GM19025 (cell line): ENCODE results near the gene SPPL2C.

ENCODE experiments used
- ATAC-seq: cut with Tn5 transposase; IDR thresholded peaks from one replicate; pipeline ENCODE4 v1.9.1; 2021; ENCODE audit warnings: mild to moderate bottlenecking, low read depth, moderate library complexity; ENCODE audit not compliant: unreplicated experiment

SPPL2C gene

DNA sequence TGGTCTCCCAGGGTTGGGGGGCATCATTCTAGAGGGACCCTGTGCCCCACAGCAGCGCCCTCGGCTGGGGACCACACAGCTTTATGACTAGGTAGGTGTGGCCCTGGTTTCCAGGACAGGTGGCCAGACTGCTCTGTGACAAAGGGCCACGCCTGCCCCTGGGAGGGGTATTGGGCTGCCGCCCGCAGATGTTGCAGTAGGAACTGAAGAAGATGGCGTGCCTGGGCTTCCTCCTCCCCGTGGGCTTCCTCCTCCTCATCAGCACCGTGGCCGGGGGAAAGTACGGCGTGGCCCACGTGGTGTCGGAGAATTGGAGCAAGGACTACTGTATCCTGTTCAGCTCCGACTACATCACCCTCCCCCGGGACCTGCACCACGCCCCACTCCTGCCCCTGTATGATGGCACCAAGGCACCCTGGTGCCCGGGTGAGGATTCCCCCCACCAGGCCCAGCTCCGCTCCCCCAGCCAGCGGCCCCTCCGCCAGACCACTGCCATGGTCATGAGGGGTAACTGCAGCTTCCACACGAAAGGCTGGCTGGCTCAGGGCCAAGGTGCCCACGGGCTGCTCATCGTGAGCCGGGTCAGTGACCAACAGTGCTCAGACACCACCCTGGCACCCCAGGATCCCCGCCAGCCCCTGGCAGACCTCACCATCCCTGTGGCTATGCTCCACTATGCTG is at the start of gene SPPL2C:
SPPL2C (plus strand) TSS at position 187 of the 681 bp plus-strand sequence; CDS start at position 213, 26 bp downstream.
- no peak for ATAC-seq

DNA sequence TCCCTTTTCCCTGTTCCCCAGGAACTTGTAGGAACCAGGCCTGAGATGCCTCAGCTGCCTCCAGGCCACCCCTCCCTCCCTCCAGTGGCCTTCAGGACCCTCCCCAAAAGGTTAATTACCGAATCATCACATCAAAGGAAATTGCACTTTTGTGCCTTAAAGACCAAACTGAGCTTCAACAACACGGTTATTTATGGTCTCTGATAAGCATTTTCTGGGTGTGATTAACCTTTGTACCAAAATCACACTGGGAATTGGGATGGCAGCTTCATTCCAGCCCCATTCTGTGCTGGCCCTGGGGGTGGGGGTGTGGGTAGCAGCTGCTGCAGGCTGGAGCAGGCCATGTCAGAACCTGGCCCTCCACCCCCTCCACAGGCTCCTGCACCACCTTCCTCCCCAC is 43.9 kb upstream of the SPPL2C start:
- no peak for ATAC-seq

DNA sequence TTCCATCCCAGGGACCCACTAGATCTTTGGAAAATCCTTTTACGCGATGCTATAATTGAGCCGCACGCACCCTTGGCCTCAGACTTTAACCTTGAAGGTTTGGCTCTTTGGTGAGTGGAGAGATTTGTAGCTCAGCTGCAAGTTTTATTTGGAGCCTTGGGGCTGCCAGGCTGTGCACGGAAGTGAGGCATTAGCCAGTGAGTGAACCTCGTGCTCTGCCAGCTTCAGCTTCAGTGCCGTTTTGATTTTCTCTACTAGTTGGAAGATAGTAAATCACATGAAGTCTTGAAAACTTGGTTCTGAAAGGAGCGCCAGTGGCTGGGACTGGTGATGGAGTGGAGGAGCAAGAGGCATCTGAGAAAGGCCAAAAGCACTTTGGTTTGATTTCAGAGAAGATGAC is 43.3 kb upstream of the SPPL2C start:
- no peak for ATAC-seq

DNA sequence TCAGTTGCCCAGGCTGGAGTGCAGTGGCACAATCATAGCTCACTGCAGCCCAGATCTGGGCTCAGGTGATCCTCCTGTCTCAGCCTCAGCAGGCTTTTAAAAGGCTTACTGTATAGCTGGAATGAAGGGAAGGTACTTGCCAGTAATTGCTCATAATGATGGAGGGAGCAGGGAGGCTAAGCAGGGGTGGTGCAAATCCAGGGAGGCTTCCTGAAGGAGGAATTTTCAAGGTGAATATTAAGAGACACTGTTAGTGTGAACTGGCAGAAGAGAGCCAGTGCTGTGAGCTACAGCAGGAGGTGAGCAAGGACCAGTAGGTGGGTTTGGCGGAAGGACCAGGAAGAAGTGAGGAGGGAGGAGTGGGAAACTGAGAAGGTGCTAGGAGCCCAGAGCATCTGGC is 35.8 kb upstream of the SPPL2C start:
- ATAC-seq, result no peak

DNA sequence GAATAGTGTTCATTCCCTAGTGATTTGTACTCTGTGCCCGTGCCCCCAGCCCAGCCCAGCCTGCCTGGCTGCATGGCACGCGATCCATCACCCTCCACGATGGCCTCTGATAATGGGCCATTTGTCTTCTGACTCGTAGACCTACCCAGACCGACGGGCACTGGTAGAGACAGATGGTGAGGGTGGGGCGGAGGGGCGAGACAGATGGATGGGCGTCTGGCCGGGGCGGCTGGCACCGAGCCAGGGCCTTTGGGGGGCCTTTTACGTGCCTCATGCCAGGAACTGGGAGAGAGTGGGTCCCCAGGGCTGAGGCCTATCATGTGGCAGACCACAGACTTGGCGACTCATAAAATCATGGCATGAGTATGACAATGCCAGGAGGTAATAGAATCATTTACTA is 35.2 kb upstream of the SPPL2C start:
- ATAC-seq, result no peak

GRCh38 chr17:45812102-45812501 is 32.6 kb upstream of the SPPL2C start:
- ATAC-seq, result no peak

DNA sequence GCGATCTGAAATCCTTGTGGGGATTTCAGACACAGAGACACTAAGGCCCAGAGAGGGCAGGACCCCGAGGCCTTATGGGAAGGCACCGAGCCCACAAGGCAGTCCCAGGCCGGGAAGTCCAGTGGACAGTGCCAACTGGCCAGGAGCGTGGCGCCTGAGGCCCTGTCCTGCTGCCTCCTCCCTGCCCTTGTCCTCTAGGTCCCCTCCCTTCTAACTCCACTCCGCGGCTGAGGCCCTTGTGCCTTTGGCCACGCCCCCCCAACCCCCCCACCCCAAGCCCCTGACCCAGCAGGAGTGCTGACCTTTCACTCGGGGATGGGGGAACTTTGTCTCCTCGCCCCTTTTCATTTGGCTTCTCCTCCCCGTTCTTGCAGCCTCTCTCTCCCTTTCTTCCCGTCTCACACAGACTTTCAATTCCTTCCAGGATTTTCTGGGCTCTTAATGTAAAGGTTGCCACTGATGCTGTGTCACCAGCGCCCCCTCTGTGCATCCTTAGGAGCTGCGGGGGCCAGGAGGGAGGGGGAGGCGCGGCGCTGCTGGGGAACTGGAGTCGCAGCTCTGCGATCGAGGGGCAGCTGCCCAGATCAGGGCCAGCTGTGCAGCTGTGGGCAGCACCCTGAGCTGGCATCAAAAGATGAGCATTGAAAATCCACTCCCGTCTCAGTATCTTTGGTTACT is 31.5 kb upstream of the SPPL2C start:
- ATAC-seq, result no peak

DNA sequence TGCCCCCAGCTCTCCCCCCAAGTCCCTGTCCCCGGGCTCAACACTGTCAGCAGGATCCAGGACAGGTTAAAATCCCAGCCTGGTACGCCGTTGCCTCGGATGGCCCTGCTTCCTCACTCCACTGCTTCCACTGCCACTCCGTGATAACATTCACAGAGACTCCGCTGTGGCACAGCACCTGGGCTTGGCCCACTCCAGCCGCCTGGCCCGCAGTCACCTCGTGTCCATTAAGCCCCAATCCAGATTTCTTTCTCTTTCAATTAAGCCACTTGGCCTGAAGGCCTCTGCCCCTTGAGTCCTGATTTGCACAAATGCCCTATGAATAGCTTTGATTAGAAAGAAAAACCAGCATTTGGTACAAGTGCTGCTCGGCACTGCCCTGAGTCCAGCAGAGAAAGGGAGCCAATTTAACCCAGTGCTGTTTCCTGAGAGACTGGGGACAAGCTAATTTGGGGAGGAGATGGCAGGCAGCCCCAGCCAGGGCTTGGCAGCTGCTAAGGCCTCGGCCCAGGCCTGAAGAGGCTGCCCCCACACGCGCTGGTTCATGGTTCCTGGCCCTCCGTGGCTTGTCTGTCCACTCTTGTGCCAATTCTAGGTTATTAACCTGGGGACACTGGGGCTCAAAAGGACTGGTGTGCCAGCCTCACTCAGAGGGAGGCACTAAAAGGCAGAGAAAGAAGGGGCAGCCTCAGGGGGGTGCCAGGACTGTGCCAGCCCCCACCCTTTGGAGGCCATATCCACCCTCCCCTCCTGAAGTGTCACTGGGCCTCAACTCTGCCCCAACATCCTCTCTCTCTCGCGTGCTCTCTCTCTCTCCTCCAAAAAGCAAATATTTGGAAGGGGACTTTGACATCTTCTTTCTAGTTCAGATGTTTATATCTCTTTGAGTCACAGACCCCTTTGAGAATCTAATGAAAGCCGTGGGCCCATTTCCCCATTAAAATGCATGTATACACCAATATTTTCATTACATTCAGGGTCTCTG is 29.8 kb upstream of the SPPL2C start:
- ATAC-seq, result no peak

DNA sequence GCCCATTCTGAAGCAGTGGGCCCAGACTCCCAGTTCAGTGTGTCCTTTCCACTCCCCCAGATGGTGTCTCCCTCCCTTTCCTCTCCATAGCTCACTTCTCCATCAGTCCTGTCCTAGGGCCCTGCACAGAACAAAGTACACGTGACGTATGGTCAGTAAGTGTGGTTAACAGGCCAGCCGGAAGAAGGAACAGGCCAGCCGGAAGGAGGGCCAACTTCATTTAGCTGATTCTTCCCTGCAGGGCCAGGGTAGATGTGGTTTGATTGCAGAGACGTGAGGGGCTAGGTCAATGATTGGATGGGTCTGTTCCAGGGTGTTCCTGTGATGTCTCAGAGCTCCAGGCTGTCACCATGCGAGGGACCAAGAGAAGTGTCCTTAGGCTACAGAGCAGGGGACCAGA is 28.9 kb upstream of the SPPL2C start:
- ATAC-seq, result no peak

DNA sequence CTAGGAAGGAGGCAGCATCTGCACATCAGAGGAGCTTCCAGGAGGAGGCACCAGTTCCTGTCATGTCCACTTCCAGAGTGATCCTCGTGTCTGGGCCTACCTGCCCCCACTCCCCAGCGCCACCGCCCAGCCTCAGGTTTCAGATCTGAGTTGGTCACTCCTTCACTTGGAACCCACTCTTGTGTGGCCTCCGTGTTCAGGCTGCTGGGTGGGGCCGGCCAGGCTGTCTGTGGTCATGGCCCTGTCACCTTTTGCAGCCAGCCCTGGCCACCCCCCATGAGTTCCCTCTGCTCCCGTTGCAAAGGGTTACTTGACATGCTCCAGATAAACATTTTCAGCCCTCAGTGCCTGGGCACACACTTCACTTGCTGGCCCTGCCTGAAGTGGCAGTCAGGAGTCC is 26.6 kb upstream of the SPPL2C start:
- ATAC-seq, result no peak

GRCh38 chr17:45818699-45819098 is 26.0 kb upstream of the SPPL2C start:
- ATAC-seq, result no peak

DNA sequence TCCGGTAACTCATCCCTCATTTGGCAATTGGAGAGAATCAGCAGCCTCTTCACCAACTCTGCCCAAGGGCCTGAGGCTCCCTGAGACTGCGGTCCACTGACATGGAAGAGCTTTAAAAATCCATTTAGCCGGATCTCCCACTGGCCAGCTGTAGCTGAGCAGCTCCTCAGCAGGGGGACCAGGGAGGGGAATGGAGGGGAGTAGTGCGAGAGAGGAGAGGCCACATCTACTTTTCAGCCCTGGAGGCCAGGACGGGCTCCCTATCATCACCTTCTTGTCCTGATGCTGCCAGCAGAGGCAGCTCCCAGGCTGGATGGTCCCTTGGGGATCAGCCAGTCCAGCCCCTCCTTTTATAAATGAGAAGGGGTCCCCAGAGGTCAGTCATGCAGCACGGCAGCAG is 25.0 kb upstream of the SPPL2C start:
- no peak for ATAC-seq

- no peak for ATAC-seq
Measured at GRCh38 chr17:45820052-45820780, 24.5 kb upstream of the SPPL2C start.

DNA sequence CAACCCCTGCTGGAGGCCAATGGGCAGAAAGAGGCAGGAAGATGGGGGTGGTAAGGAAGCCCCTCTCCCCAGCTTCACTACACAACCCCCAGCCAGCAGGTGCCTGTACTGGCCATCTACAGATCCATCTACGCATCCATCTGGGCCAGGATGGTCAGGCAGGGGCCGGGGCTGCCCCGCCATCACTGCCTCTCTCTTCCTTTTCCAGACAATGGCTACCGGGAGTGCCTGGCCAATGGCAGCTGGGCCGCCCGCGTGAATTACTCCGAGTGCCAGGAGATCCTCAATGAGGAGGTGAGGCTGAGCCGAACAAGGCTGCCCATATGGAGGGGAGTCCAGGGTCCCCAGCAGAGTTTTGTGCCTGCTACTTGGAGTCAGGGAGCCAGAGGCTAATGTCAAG is 23.5 kb upstream of the SPPL2C start:
- ATAC-seq, result no peak

DNA sequence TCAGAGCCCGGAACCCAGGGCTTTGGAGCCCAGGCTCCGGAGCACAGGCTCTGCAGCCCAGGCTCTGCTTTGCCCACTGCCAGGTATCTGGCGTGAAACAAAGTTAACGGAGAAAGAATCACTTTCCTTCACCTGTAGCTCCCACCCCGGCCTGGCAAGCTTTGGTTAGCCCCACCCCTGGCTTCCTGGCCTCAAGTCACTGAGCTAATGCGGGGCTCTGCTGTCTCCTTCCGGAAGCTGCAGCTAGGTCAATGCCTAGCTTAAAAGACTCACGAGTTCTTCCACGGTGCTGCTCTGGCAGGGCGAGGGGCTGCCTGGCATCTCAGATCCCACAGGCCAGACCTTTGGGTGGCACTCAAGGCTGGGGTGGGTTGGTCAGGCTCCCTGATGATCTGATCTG is 21.1 kb upstream of the SPPL2C start:
- no peak for ATAC-seq

DNA sequence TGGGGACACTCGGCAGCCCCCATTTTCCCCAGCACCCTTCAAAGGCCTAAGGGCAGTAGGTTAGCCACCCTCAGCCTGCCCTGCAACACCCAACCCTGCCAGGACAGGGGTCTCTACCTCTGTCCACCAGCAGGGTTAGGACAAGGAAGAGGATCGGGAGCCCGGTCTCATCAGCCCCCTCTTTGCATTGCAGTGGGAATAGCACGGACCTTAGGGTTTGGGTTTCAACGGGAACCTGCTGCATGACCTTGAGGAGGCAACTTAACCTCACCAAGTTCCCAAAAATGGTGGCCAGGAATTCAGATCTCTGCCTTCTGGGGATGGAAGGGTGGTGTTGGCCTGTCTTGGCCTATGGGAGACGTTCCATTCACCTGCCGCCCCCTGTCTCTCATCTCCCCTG is 20.2 kb upstream of the SPPL2C start:
- ATAC-seq, result no peak

DNA sequence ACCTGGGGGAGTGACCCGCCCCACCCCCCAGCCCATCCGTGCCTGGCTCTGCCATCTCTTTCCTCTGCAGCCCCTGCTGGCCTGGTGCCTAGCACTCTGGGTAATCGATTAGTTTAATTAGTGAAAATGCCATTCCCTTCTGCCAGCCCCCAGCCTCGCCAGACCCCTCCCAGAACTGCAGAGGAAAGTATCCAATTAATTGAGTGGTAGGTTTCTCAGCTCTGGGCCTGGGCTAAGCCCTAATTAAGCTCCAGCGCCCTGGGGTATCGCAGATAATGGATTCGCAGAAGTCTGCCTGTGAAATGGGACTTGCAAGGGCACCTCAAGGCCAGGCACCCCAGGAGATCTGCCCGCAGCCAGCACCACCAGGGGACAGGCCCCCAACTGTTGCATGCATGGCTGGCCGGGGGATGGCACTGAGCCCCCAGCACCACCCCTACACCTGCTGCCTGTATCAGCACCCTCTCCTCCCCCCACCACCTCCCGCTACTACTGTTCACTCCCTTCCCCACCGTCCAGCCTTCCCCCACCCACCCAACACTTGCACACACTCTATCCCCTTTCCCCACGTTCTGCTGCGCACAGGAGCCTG is 19.7 kb upstream of the SPPL2C start:
- no peak for ATAC-seq

DNA sequence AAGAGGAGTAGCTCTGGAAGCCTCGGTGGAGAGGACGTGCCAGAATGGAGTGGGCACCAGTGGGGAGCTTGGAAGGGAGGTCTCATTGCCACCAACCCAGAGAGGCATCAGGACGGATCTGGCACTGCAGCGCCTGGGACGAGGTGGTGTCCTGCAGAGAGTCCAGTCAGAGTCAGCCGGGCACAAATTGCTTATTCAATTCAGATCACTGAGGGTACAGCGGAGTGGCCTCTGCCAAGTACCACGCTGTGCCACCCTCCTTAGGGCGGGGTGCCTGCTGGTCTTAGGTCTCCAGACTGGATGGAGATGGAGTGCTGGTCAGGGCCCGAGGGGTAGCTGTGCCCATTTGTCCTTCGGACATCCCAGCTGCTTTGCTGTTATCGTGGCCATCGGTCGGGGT is 18.9 kb upstream of the SPPL2C start:
- ATAC-seq, result no peak

DNA sequence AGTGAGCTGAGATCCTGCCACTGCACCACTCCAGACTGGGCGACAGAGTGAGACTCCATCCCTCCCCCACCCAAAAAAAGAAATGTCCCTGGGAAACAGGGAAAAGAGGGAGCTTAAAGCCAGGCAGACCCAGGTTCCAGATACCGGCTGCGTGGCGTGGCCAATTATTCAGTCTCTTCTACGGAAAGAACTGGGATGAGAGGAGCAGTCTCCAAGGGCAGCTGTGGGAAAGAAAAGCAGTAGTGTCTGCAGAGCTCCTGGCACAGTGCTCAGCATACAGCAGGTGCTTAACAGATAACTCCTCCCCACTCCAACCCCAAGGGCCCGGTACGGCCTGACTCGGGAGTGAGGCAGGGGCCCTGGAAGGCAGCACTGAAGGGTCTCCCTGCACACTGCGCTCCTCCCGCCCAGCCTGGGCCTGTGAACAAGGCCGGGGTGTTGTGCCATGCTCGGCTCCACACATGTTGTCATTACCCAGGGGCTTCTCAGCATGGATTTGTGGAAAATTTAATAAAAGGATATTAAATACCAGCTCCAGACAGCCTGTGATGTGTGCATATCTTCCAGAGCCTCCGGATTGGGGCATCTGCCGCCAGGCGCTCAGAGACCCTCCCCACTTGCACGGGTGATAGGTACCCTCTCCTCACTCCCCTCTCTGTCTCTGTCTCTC is 17.6 kb upstream of the SPPL2C start:
- ATAC-seq, result no peak

- ATAC-seq, result no peak
Measured at GRCh38 chr17:45828171-45828570, 16.5 kb upstream of the SPPL2C start.
